ENCODE measurements around the gene PRRC2B. TPM values are rescaled to one million over a fixed set of nuclear protein-coding genes. Genes with fewer than 3 reads are reported as not detected.
A peak's percentile ranks its signal among the peaks of the same experiment; 100 is the strongest.

The PRRC2B gene
- total RNA-seq, 1 donor from 2014 or later = 190 TPM

- Histone ChIP-seq H3K27ac (no peak overlapping the region), H3K4me3 (no peak overlapping the region), H3K4me1 (no peaks in the 10 kb centered on the region), H3K27me3 (no peaks in the 10 kb centered on the region), H3K36me3 (no peaks in the 10 kb centered on the region), H3K9me3 (no peaks in the 10 kb centered on the region)
- DNase-seq (no peak), ATAC-seq (no peak)
- intact Hi-C loops (cut with DNase I) = no loop called here
- no peak for TF ChIP-seq CTCF (IDR thresholded peaks at IDR 0.05)
Measured at GRCh38 chr9:131537946-131538345, 144.1 kb downstream of the PRRC2B start.

- Histone ChIP-seq H3K27me3 (no peaks in the 10 kb centered on the region), H3K4me3 (no peak overlapping the region), H3K27ac (no peak overlapping the region), H3K9me3 (peaks cover 7% of the 10 kb centered on the region), H3K4me1 (no peaks in the 10 kb centered on the region), H3K36me3 (no peaks in the 10 kb centered on the region)
- intact Hi-C loops (cut with DNase I) = no loop called here
- ATAC-seq (no peak), DNase-seq (no peak)
- TF ChIP-seq CTCF (IDR thresholded peaks at IDR 0.05) = no peak
Measured at GRCh38 chr9:131539223-131539923, 145.5 kb downstream of the PRRC2B start.

GRCh38 chr9:131543141-131543540, 149.3 kb downstream of the PRRC2B start:
- Histone ChIP-seq H3K4me3 (no peak overlapping the region), H3K4me1 (peaks cover 13% of the 10 kb centered on the region), H3K27me3 (peaks cover 26% of the 10 kb centered on the region), H3K27ac (no peak overlapping the region), H3K36me3 (no peaks in the 10 kb centered on the region), H3K9me3 (peaks cover 7% of the 10 kb centered on the region)
- no peak for DNase-seq
- no peak for ATAC-seq
- TF ChIP-seq CTCF (IDR thresholded peaks at IDR 0.05) = no peak
- intact Hi-C loops (cut with DNase I) = no loop called here

GRCh38 chr9:131545003-131545785, 151.3 kb downstream of the PRRC2B start, which contains the start of gene PRRT1B:
Gene PRRT1B, plus strand, starts transcription at chr9:131545523. Its CDS starts 93 bp downstream, at chr9:131545616.
- TF ChIP-seq CTCF (IDR thresholded peaks at IDR 0.05) = no peak
- Histone ChIP-seq H3K9me3 (peaks cover 7% of the 10 kb centered on the region), H3K36me3 (no peaks in the 10 kb centered on the region), H3K27me3 (peaks cover 26% of the 10 kb centered on the region), H3K4me1 (peaks cover 13% of the 10 kb centered on the region), H3K4me3 (peak within 1 kb of the TSS; percentile 45), H3K27ac (no peak within 1 kb of the TSS)
- intact Hi-C loops (cut with DNase I) = no loop called here
- DNase-seq = peak; percentile 94
- peak; percentile 98 for ATAC-seq

GRCh38 chr9:131545786-131546335, 152.0 kb downstream of the PRRC2B start:
- peak overlapping the region; percentile 45 for H3K4me3 ChIP-seq
- no peaks in the 10 kb centered on the region for H3K36me3 ChIP-seq
- DNase-seq (no peak), ATAC-seq (peak; percentile 50)
- peaks cover 7% of the 10 kb centered on the region for H3K9me3 ChIP-seq
- intact Hi-C loops (cut with DNase I) = no loop called here
- no peak for TF ChIP-seq CTCF (IDR thresholded peaks at IDR 0.05)
- no peak overlapping the region for H3K27ac ChIP-seq
- peaks cover 26% of the 10 kb centered on the region for H3K27me3 ChIP-seq
- peaks cover 13% of the 10 kb centered on the region for H3K4me1 ChIP-seq

Measured in upper lobe of right lung (tissue), 1 donor.